Naive thymus-derived CD8-positive, alpha-beta T cell (primary cell): ENCODE measurements around the gene ZFP92. TPM values are rescaled to one million over a fixed set of nuclear protein-coding genes. Genes with fewer than 3 reads are reported as not detected.

Experiments used
- ATAC-seq, 2 donors: fragments of 150-1000 bp; cut with Tn5 transposase in 1 of 2; sonication (Bioruptor Pico), chemical (Tn5 transposase) in 1 of 2; 1 replicate in 1 of 2; 2 replicates in 1 of 2; pipeline ENCODE4 v1.10.0; 2021; ENCODE audit warnings: mild to moderate bottlenecking in 2 of 2, moderate library complexity in 2 of 2
- POLR2A ChIA-PET: fragments of 350-600 bp; sonication (Branson Sonifier 250); formaldehyde crosslinking; loops from one replicate; lab custom pipeline; 2021; ENCODE audit warnings: antibody characterized with exemption; lab: Charles Lee
- DNase-seq, 10 donors: peaks; one replicate each; pipeline versions ENCODE4 v3.0.0 to v3.0.0-alpha.2; 2020 to 2022
- H3K27ac Mint-ChIP-seq, 10 donors: one replicate each; pipeline ENCODE4 v1.8.0; 2020 to 2022; ENCODE audit warnings: mild to moderate bottlenecking in 10 of 10, mixed read lengths in 10 of 10, moderate library complexity in 4 of 10, inconsistent platforms in 1 of 10
- H3K27me3 Mint-ChIP-seq, 5 donors: one replicate each; pipeline ENCODE4 v1.8.0; 2021 to 2022; ENCODE audit warnings: mixed read lengths in 5 of 5
- H3K36me3 Mint-ChIP-seq, 3 donors: one replicate each; pipeline ENCODE4 v1.8.0; 2020 to 2022; ENCODE audit warnings: mixed read lengths in 3 of 3, mild to moderate bottlenecking in 2 of 3, inconsistent platforms in 1 of 3
- H3K4me1 Mint-ChIP-seq, 4 donors: one replicate each; pipeline ENCODE4 v1.8.0; 2021 to 2022; ENCODE audit warnings: mixed read lengths in 4 of 4
- H3K4me3 Mint-ChIP-seq, 10 donors: one replicate each; pipeline ENCODE4 v1.8.0; 2020 to 2022; ENCODE audit warnings: mild to moderate bottlenecking in 10 of 10, mixed read lengths in 10 of 10, moderate library complexity in 6 of 10, inconsistent platforms in 1 of 10
- H3K9me3 Mint-ChIP-seq, 9 donors: one replicate each; pipeline ENCODE4 v1.8.0; 2020 to 2022; ENCODE audit warnings: mixed read lengths in 9 of 9, mild to moderate bottlenecking in 3 of 9, inconsistent platforms in 1 of 9, moderate library complexity in 1 of 9
- polyA plus RNA-seq, 3 donors: library from polyadenylated mRNA; unstranded; fragments of 300-500 nt; fragmentation: Illumina TruSeq; gene quantifications; one replicate each; pipeline ENCODE4 v1.2.3, GENCODE V29; 2021
- total RNA-seq, 8 experiments: library from RNA in 2 of 8; stranded (reverse) in 2 of 8; gene quantifications; one replicate each; pipeline ENCODE4 v1.2.3 and lab custom pipeline; 2021 to 2026

The ZFP92 gene
- total and polyA plus RNA-seq, 5 experiments from 2014 or later = 0.06 to 0.49 (median 0.24) TPM

DNA sequence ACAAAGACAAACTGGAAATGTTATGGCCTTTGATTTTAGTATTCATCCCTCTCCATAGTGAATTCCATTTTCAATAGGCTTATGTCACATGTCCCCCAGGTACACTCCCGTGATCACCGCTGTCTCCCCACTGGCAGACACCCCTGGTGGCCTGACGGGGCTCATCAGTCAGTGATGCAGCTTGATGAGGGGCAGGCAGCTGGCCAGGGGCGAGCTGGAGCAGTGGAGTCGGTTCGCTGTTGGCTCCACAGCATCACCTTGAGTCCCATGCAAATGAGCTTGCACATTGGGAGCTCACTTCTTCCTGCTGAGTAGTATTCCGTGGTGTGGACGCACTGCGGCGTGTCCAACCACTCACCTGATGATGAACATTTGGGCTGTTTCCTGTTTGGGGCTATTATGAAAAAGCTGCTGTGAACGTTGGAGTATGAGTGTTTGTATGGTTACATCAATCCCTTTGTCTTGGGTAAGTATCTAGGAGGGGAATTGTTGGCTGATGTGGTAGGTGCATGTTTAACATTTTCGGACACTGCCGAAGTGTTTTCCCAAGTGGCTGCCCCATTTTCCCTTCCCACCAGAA is 29.4 kb downstream of the ZFP92 start:
- DNase-seq = no peak
- ATAC-seq = no peak
- Mint-ChIP-seq H3K4me1 (no peaks in the 10 kb centered on the region), H3K27me3 (peaks cover 0 to 2% (median 0%) of the 10 kb centered on the region in 5 donors), H3K9me3 (no peaks in the 10 kb centered on the region), H3K36me3 (no peaks in the 10 kb centered on the region), H3K27ac (no peak overlapping the region), H3K4me3 (no peak overlapping the region)
- POLR2A ChIA-PET = no interaction called here

DNA sequence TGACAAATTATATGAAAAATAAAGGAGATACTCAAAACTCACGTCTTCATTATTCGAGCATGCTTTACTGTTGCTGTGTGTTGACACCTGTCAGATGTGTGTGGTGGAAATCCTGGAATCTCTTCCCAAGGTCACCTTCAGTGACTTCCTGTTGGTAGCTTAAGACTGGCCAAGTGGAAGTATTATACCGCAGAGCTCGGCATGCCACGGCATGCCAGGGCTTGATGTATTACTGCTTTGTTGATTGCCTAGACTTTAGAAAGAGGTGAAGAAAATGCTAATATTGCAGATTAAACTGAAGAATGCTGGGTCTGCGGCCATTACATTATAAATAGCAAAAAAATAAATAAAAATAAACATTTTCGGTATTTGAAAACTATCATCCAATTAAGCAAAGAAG is 30.0 kb downstream of the ZFP92 start:
- no peak for ATAC-seq
- POLR2A ChIA-PET = no interaction called here
- H3K36me3 Mint-ChIP-seq = no peaks in the 10 kb centered on the region
- H3K4me3 Mint-ChIP-seq = no peak overlapping the region
- DNase-seq = no peak
- no peaks in the 10 kb centered on the region for H3K9me3 Mint-ChIP-seq
- H3K27me3 Mint-ChIP-seq = no peaks in the 10 kb centered on the region
- no peak overlapping the region for H3K27ac Mint-ChIP-seq
- no peaks in the 10 kb centered on the region for H3K4me1 Mint-ChIP-seq

DNA sequence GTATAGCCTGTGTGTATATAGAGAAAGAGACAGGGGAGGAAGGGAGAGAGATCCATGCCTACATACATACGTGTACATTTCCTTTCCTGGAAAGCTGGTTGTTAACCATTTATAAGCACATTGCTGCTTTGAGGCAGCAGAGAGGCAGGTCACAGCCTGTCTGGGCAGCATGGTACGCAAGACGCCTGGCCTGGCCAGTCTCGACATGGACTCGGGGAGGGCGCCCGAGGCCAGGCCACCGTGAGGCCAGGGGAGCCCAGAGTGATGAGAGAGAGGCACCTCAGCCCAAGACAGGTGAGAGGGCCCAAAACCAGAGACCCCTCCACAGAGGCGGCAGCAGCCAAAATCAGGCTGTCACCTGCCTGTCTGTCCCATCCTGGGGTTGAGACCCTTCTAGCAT is 30.7 kb downstream of the ZFP92 start:
- H3K27me3 Mint-ChIP-seq = no peaks in the 10 kb centered on the region
- H3K4me1 Mint-ChIP-seq = no peaks in the 10 kb centered on the region
- no peaks in the 10 kb centered on the region for H3K9me3 Mint-ChIP-seq
- no peaks in the 10 kb centered on the region for H3K36me3 Mint-ChIP-seq
- DNase-seq = no peak
- H3K27ac Mint-ChIP-seq = no peak overlapping the region
- no peak for ATAC-seq
- POLR2A ChIA-PET = no interaction called here
- no peak overlapping the region for H3K4me3 Mint-ChIP-seq

GRCh38 chrX:153442463-153442862 is 31.2 kb downstream of the ZFP92 start:
- ATAC-seq = no peak
- POLR2A ChIA-PET = no interaction called here
- no peaks in the 10 kb centered on the region for H3K9me3 Mint-ChIP-seq
- no peak for DNase-seq
- no peak overlapping the region for H3K4me3 Mint-ChIP-seq
- peaks cover 0 to 3% (median 0%) of the 10 kb centered on the region in 3 donors for H3K36me3 Mint-ChIP-seq
- H3K27ac Mint-ChIP-seq = no peak overlapping the region
- no peaks in the 10 kb centered on the region for H3K4me1 Mint-ChIP-seq
- H3K27me3 Mint-ChIP-seq = no peaks in the 10 kb centered on the region

- Mint-ChIP-seq H3K9me3 (no peaks in the 10 kb centered on the region), H3K4me3 (no peak overlapping the region), H3K27ac (peak overlapping the region in 1 of 10 donors; percentile 19), H3K27me3 (no peaks in the 10 kb centered on the region), H3K36me3 (peaks cover 0 to 3% (median 0%) of the 10 kb centered on the region in 3 donors), H3K4me1 (no peaks in the 10 kb centered on the region)
- no peak for ATAC-seq
- POLR2A ChIA-PET = no interaction called here
- DNase-seq = no peak
These were observed 32.4 kb downstream of the ZFP92 start for GRCh38 chrX:153443476-153444332.

GRCh38 chrX:153444333-153445011 is 33.2 kb downstream of the ZFP92 start:
- ATAC-seq (no peak), DNase-seq (no peak)
- POLR2A ChIA-PET = no interaction called here
- no peak overlapping the region for H3K4me3 Mint-ChIP-seq
- no peaks in the 10 kb centered on the region for H3K27me3 Mint-ChIP-seq
- no peaks in the 10 kb centered on the region for H3K9me3 Mint-ChIP-seq
- H3K4me1 Mint-ChIP-seq = no peaks in the 10 kb centered on the region
- no peak overlapping the region for H3K27ac Mint-ChIP-seq
- H3K36me3 Mint-ChIP-seq = peaks cover 0 to 3% (median 0%) of the 10 kb centered on the region in 3 donors

DNA sequence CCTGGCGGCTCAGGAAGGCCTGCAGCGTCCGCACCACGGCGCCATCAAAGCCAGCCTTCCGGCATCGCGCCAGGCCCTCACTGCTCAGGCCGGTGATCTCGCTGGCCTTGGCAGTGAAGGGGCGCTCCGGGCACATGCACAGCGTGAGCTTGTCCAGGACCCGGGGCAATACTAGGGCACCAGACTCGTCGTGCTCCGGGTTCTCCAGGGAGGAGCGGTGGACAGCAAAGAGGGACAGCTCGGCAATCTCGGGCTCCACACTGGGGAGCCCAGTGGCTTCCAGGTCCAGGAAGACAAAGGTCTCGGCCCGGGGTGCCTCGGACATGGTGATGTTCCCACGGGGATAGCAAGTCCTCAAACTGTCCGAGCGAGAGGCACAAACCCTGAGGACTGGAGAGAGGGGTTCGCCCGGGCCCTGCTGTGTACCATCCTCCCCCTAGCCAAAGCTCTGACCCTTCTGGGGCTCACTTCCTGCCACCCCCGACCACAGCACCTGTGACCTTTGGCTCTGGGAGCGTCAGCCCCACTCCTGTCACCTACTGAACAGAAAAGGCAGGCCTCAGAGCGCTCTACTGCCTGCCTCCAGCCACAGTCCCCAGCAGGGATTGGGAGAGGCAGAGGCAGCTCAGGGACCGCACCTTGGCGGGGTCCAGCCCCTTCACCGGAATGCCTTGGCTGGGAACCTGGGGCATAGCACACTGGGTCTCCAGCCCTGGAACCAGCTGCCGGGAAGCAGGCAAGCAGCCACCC is 34.0 kb downstream of the ZFP92 start:
- Mint-ChIP-seq H3K4me3 (no peak overlapping the region), H3K27ac (no peak overlapping the region), H3K27me3 (no peaks in the 10 kb centered on the region), H3K9me3 (no peaks in the 10 kb centered on the region), H3K36me3 (peaks cover 0 to 6% (median 0%) of the 10 kb centered on the region in 3 donors), H3K4me1 (no peaks in the 10 kb centered on the region)
- no peak for DNase-seq
- ATAC-seq = no peak
- POLR2A ChIA-PET = no interaction called here

DNA sequence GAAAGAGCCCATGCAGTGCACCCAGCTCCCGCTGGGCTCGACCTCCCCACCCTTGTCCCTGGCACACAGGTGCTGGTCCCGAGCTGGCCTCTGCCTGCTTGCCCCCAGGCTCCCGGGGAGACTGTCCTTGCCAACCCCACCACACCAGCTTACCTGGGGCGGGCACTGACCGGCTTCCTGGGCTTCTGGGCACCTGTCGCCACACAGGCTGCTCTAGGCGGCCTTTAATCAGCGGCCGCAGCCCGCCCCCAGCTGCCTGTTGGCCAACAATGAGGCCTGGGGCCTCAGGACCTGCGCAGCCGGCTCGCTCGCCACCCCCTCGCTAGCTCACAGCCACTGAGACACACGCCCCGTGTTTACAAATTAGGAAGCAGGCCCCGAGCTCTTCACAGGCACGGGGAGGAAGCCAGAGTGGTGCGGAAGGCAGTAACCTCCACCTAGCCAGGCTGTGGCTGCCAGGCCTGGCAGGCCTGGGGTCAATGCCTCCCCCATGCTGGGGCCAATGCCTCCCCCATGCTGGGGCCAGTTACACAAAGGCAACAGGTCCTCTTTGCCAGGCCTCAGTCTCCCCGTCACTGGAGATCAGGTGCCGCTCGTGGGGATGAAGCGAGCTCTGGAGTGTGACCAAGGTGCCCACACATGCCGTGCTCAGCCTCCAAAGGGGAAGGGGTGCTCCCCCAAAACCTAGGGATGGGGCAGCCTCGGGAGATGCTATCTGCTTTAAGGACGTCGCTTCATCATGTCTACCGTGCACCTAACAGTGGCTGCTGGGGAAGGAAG is 34.8 kb downstream of the ZFP92 start, which contains the start of gene TREX2:
Gene TREX2, minus strand, starts transcription at position 201 of the 780 bp plus-strand sequence. CDS start 626 bp downstream, outside the sequence.
- DNase-seq = no peak
- no peak for ATAC-seq
- no peaks in the 10 kb centered on the region for H3K4me1 Mint-ChIP-seq
- H3K9me3 Mint-ChIP-seq = no peaks in the 10 kb centered on the region
- H3K27me3 Mint-ChIP-seq = no peaks in the 10 kb centered on the region
- POLR2A ChIA-PET = no interaction called here
- peaks cover 0 to 12% (median 0%) of the 10 kb centered on the region in 3 donors for H3K36me3 Mint-ChIP-seq
- no peak within 1 kb of the TSS for H3K4me3 Mint-ChIP-seq
- H3K27ac Mint-ChIP-seq = no peak within 1 kb of the TSS

GRCh38 chrX:153446636-153446936 is 35.3 kb downstream of the ZFP92 start:
- Mint-ChIP-seq H3K9me3 (no peaks in the 10 kb centered on the region), H3K27me3 (no peaks in the 10 kb centered on the region), H3K4me3 (no peak overlapping the region), H3K27ac (no peak overlapping the region), H3K36me3 (peaks cover 0 to 18% (median 0%) of the 10 kb centered on the region in 3 donors), H3K4me1 (no peaks in the 10 kb centered on the region)
- POLR2A ChIA-PET = no interaction called here
- no peak for DNase-seq
- no peak for ATAC-seq

DNA sequence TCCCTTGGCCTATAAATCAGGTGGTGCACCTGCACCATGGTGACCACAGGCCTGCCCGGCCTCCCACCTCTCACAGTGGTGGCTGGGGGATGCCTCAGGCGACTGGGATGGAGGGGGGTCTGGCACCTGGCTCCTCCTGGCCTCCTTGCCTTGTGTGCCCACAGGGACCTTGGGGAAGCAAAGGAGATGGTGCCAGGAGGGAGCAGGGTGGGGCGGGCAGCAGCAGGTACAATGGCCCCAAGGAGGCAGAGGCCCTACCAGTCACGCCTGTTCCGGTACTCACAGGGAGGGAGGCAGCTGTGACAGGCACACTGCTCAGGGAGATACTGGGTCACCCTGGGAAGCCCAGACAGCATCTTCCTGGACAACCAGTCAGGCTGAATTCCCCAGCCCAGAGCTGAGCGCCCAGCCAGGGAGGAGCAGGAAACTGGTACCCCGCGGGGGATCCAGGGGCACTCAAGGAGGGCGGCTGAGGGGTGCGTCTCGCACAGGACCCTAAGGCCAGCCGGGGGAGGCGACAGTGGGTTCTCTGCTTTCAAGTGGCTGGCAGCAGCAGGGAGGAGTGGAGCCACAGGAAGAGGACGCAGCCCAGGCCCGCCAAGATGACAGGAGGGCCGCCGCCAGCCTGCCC is 35.8 kb downstream of the ZFP92 start:
- no peak for ATAC-seq
- no peaks in the 10 kb centered on the region for H3K9me3 Mint-ChIP-seq
- POLR2A ChIA-PET = no interaction called here

DNA sequence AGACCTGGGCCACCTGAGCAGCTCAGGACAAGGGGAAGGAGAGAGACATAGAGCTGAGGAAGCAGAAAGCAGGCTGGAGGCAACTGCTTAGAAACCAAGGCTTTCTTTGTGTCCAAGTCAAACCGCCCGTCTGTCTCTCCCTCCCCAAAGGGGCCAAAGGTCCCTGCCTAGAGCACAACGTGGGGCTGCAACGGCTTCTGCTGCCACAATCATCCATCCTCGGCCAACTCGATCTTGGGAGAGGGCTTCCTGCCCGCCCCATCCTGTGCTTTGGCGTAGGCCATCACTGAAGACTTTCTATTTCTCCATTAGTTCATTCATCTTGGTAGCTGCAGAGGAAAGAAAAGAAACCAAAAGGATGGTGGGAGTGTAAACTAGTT is 36.3 kb downstream of the ZFP92 start:
- H3K4me3 Mint-ChIP-seq = no peak overlapping the region
- DNase-seq (no peak), ATAC-seq (no peak)
- H3K9me3 Mint-ChIP-seq = no peaks in the 10 kb centered on the region
- peaks cover 0 to 21% (median 0%) of the 10 kb centered on the region in 3 donors for H3K36me3 Mint-ChIP-seq
- POLR2A ChIA-PET = no interaction called here
- peak overlapping the region in 3 of 10 donors; percentile 53 to 76 (median 74) for H3K27ac Mint-ChIP-seq
- H3K4me1 Mint-ChIP-seq = no peaks in the 10 kb centered on the region
- no peaks in the 10 kb centered on the region for H3K27me3 Mint-ChIP-seq

More for the DNA sequence above, 35.8 kb downstream of the ZFP92 start:
- DNase-seq = no peak
- Mint-ChIP-seq H3K4me1 (no peaks in the 10 kb centered on the region), H3K36me3 (peaks cover 0 to 18% (median 0%) of the 10 kb centered on the region in 3 donors), H3K27me3 (no peaks in the 10 kb centered on the region), H3K4me3 (no peak overlapping the region), H3K27ac (no peak overlapping the region)
